AG10803 (cell line): ENCODE measurements around the gene IFITM5.

Source experiments
- DNase-seq: peaks from one replicate; pipeline ENCODE4 v3.0.0; 2010; ENCODE audit warnings: low read depth
- H3K4me3 ChIP-seq: 2 replicates; pipeline ENCODE4 v1.5.1; 2011; ENCODE audit warnings: mild to moderate bottlenecking, low read length, control low read depth
- TF ChIP-seq, protein P1 (sequence below): conservative IDR thresholded peaks from 2 replicates; pipeline ENCODE4 v1.5.1; 2011; ENCODE audit warnings: mild to moderate bottlenecking, low read length, control low read depth, inconsistent platforms

The IFITM5 gene

DNA sequence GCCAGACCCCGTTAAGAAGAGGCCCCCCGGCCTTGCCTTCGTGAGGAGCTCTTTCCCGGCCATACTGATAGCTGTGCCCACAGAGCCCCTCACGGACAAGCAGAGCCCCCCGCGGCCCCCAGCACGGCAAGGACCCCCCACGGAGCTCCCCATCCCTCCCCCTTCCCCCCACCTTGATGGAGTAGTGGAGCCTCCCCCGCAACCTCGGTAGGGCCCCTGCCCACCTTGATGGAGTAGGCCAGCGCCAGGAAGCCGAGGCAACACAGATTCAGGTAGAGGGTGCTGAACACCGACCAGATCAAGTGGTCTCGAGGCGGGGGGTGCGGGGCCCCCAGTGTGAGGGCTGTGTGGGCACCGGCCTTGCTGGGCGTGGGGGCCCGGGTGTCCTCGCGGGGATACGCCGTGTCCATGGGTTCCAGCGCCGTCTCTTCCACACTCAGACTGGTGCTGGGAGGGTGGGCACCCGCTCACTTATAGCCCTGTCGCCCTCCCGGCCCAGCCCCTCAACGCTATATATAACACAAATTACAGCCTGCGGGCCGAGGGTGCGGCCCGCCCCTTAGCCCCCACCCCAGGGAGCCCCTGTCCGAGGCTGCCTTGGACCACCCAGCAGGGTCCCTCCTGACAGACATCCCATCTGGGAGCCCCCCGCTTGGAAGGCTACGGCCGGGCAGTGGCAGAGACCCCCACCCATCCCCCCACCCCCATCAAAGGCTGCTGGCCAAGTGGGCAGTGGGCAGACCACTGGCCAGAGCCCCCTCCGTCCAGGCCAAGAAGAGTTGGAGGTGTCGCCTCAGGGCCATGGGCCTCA lies at the start of gene IFITM5:
IFITM5 (minus strand) TSS at position 446 of the 811 bp plus-strand sequence; CDS start at position 410, 36 bp downstream.
- TF ChIP-seq, protein P1, sequence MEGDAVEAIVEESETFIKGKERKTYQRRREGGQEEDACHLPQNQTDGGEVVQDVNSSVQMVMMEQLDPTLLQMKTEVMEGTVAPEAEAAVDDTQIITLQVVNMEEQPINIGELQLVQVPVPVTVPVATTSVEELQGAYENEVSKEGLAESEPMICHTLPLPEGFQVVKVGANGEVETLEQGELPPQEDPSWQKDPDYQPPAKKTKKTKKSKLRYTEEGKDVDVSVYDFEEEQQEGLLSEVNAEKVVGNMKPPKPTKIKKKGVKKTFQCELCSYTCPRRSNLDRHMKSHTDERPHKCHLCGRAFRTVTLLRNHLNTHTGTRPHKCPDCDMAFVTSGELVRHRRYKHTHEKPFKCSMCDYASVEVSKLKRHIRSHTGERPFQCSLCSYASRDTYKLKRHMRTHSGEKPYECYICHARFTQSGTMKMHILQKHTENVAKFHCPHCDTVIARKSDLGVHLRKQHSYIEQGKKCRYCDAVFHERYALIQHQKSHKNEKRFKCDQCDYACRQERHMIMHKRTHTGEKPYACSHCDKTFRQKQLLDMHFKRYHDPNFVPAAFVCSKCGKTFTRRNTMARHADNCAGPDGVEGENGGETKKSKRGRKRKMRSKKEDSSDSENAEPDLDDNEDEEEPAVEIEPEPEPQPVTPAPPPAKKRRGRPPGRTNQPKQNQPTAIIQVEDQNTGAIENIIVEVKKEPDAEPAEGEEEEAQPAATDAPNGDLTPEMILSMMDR: no peak
- H3K4me3 ChIP-seq: no peak within 1 kb of the TSS
- DNase-seq: no peak

DNA sequence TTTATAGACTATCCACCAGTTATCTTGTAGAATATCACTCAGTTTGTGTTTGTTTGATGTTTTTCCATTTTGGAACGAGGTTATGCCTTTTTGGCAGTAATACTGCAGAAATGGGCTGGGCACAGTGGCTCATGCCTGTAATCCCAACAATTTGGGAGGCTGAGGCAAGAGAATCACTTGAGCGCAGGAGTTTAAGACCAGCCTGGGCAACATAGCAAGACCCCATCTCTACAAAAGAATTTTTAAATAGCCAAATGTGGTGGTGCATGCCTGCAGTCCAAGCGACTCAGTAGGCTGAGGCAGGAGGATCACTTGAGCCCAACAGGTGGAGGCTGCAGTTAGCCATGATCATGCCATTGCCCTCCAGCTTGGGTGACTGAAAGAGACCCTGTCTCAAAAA lies 47.2 kb upstream of the IFITM5 start:
- H3K4me3 ChIP-seq: no peak overlapping the region
- TF ChIP-seq, protein P1: no peak
- DNase-seq: no peak

DNA sequence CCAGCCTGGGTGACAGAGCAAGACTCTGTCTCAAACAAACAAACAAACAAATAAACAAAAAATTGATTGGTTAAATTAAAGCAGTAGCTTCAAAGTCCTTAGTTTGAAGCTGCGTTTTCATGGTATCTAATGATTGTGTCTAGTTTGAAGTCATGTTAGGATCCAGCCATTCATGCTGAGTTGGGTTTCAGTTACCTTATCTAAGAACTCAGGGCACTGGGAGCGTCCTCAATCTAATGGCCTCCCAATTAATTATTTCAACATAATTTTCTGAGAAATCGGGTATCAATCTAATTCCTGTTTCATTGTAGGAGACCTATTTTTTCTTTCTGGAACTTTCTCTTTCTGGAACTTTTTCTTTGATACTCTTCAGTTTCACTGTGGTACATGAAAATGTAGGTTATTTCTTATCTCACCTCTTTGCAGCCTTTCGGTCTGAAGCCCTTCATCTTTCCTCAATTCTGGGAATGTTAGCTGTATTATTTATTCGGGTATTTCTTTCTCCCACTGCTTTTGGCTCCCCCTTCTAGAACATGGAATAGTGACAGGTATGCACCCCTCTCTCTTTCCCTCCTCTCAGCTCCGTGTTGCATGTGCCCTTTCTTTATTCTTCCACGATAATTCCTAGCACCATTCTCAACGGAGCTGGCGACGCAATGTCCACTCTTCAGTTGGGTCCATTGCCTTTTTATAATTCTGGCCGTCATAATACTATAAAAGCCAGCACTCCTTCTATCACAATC lies 45.7 kb upstream of the IFITM5 start:
- no peak for DNase-seq
- H3K4me3 ChIP-seq: no peak overlapping the region
- TF ChIP-seq, protein P1: no peak

DNA sequence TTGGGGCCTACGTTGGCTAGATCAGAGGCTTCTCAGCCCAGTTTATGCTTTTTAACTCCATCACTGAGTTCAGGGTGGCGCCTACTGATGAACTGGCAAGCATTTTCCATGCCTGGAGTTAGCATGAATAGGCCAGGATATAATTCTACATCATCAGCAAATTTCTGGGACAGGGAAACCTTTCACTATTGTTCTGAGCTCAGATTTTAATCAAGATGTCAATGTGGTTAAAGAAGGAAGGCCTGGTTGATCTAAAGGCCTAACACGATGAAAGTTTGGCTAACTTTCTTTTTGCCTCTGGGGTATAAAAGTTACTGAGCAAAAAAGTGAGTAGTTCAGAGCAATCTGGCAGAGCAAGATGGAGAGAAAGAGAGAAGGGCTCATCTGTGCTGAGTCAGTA lies 43.0 kb upstream of the IFITM5 start:
- TF ChIP-seq, protein P1: no peak
- DNase-seq: no peak

DNA sequence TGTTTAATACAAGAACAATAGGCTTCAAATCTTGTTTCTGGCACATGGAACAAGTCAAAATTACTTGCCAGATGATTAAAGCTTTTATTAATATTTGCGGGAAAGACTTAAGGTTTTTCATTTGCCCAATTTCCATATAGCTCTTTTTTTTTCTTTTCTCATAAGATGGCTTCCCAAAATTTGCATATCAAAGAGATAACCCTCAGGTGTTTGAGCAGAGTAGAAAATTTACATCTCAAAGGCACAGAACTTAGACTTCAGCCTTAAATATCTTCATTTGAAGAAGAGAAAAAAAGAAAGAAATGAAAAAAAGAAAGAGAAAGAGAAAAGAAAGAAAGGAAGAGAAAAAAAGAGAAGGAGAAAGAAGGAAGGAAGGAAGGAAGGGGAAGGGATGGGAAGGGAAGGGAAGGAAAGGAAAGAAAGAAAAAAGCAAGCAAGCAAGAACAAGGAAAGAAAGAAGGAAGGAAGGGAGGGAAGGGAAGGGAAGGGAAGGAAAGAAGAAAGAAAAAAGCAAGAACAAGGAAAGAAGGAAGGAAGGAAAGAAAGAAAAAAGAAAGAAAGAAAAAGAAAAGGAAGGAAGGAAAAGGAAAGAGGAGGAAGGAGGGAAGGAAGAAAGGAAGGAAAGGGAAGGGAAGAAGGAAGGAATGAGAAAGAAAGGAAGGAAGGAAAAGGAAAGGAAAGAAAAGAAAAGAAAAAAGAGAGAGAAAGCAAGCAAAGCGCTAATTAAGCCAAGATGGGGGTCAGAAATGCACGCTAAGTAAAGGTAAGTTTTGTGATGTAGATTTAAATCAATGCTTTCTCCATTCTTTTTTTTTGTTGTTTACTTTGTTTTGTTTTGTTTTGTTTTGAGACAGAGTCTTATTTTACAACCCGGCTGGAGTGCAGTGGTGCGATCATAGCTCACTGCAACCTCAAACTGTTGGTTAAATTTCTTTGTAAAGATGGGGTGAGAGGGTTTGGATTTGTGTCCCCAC lies 41.5 kb upstream of the IFITM5 start:
- no peak overlapping the region for H3K4me3 ChIP-seq
- no peak for DNase-seq
- TF ChIP-seq, protein P1: no peak

More for the DNA sequence above, 43.0 kb upstream of the IFITM5 start:
- no peak overlapping the region for H3K4me3 ChIP-seq

DNA sequence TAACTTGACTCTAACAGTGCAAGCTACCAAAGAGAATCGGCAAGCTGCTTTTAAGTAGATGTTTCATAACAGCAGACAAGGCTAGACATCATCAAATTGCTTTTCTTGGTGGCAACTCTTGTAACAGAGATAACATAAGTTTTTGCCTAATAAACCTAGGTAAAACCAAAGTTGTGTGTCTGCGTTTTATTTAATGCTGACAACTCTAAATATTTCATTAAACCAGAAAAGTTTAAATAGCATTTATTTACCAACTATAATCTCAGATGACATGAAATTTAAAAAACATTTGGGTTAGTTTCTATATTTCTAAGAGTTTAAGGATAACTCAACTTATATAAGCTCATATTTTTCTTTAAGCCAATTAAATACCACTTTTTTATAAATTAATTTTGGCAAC lies 40.6 kb upstream of the IFITM5 start:
- no peak for DNase-seq
- no peak overlapping the region for H3K4me3 ChIP-seq
- TF ChIP-seq, protein P1: no peak
